ENCODE results near the gene MAST2. TPM values are rescaled to one million over a fixed set of nuclear protein-coding genes. Genes with fewer than 3 reads are reported as not detected.
A peak's percentile ranks its signal among the peaks of the same experiment; 100 is the strongest.

Gene MAST2
- total RNA-seq, 1 experiment from 2014 or later = 41.9 TPM

DNA sequence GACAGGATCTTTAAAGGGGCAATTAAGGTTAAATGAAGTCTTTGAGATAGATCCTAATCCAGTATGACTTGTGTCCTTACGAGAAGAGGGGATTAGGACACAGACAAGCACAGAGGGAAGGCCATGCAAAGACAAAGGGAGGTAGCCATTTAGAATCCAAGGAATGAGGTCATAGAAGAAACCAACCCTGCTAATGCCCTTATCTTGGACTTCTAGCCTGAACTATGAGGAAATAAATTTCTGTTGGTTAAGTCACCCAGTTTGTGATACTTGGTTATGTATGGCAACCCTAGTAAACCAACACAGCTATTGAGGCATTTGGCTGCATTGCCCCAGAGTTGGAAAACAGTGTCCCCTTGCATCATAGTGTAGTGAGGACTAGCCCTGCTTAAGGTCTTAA is 121.3 kb downstream of the MAST2 start:
- Histone ChIP-seq H3K4me2 (ENCODE audit: low read length) (0 out of 2 replicates have a peak overlapping the region, but pooled peaks have one; percentile 7), H2AFZ (ENCODE audit: low read depth, low read length, poor library complexity, severe bottlenecking) (no peak overlapping the region), H3K27ac (ENCODE audit: low read depth, low read length) (no peak overlapping the region), H3K9ac (ENCODE audit: low read length) (no peak overlapping the region), H3K4me1 (ENCODE audit: control insufficient read depth in 1 of 2, insufficient read depth in 2 of 2, low read length in 2 of 2) (peaks cover 17 to 41% of the 10 kb centered on the region in 2 experiments), H3K79me2 (ENCODE audit: insufficient read depth, low read length) (no peaks in the 10 kb centered on the region; the same call in 1 of the 2 replicates), H3K27me3 (ENCODE audit: insufficient read depth, low read length) (no peaks in the 10 kb centered on the region), H3K4me3 (replicated peaks in 1 of 2; ENCODE audit: low read depth in 1 of 2, low read length in 2 of 2) (no peak overlapping the region), H3K9me2 (ENCODE audit: insufficient read depth) (no peaks in the 10 kb centered on the region), H3K9me3 (ENCODE audit: control insufficient read depth in 1 of 2, insufficient read depth in 1 of 2, low read depth in 1 of 2, low read length in 2 of 2) (no peaks in the 10 kb centered on the region), H3K36me3 (ENCODE audit: control insufficient read depth in 1 of 2, insufficient read depth in 2 of 2, low read length in 2 of 2) (no peaks in the 10 kb centered on the region), H4K20me1 (ENCODE audit: insufficient read depth) (no peaks in the 10 kb centered on the region)
- ATAC-seq = no peak
- BruUV-seq (replicated peaks) = no TSS peak
- RAD21 ChIA-PET (ENCODE audit: low non-redundant PET in 1 of 2, low total read pairs in 2 of 2, uncharacterized antibody in 2 of 2, unreplicated experiment in 2 of 2) = no interaction called here
- DNase-seq (ENCODE audit: low read depth, low spot score) = no peak
- intact Hi-C loops (cut with micrococcal nuclease) = no loop called here
- TF ChIP-seq SRF (IDR thresholded peaks at IDR 0.05; ENCODE audit: low read depth) (no peak), EZH2 (IDR thresholded peaks at IDR 0.05) (no peak), CBX3 (IDR thresholded peaks at IDR 0.05; ENCODE audit: low read depth) (no peak), EZH2phosphoT487 (IDR thresholded peaks at IDR 0.05; ENCODE audit: borderline replicate concordance) (no peak), EGR1 (IDR thresholded peaks at IDR 0.05; ENCODE audit: low read depth) (no peak), FOSL1 (IDR thresholded peaks at IDR 0.05; ENCODE audit: low read depth) (no peak), CEBPB (IDR thresholded peaks at IDR 0.05; ENCODE audit: low read depth) (no peak), SP1 (IDR thresholded peaks at IDR 0.05; ENCODE audit: low read depth) (no peak), ZFX (IDR thresholded peaks at IDR 0.05) (no peak), POLR2AphosphoS5 (IDR thresholded peaks at IDR 0.05; ENCODE audit: low read depth, low read length) (no peak)
- TF ChIP-seq, protein P1, sequence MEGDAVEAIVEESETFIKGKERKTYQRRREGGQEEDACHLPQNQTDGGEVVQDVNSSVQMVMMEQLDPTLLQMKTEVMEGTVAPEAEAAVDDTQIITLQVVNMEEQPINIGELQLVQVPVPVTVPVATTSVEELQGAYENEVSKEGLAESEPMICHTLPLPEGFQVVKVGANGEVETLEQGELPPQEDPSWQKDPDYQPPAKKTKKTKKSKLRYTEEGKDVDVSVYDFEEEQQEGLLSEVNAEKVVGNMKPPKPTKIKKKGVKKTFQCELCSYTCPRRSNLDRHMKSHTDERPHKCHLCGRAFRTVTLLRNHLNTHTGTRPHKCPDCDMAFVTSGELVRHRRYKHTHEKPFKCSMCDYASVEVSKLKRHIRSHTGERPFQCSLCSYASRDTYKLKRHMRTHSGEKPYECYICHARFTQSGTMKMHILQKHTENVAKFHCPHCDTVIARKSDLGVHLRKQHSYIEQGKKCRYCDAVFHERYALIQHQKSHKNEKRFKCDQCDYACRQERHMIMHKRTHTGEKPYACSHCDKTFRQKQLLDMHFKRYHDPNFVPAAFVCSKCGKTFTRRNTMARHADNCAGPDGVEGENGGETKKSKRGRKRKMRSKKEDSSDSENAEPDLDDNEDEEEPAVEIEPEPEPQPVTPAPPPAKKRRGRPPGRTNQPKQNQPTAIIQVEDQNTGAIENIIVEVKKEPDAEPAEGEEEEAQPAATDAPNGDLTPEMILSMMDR (IDR thresholded peaks at IDR 0.05 in 2 of 3, conservative IDR thresholded peaks at IDR 0.05 in 1 of 3; ENCODE audit: borderline replicate concordance in 1 of 3, insufficient read depth in 1 of 3, low read depth in 2 of 3, low read length in 2 of 3) = no peak
- TF ChIP-seq, protein P2, sequence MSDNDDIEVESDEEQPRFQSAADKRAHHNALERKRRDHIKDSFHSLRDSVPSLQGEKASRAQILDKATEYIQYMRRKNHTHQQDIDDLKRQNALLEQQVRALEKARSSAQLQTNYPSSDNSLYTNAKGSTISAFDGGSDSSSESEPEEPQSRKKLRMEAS (IDR thresholded peaks at IDR 0.05) = no peak
- CTCF ChIA-PET = no interaction called here
- POLR2A ChIA-PET = no interaction called here
